GM21515 (cell line): ENCODE measurements around the gene KLHDC4.
"Not testable (repeated sequence)": the region's sequence is repeated elsewhere in the genome, so short reads cannot be mapped to it uniquely, and the experiment has no call there.

Experiments used
- ATAC-seq: cut with Tn5 transposase; IDR thresholded peaks from one replicate; pipeline ENCODE4 v1.9.1; 2021; ENCODE audit not compliant: unreplicated experiment

Gene KLHDC4

DNA sequence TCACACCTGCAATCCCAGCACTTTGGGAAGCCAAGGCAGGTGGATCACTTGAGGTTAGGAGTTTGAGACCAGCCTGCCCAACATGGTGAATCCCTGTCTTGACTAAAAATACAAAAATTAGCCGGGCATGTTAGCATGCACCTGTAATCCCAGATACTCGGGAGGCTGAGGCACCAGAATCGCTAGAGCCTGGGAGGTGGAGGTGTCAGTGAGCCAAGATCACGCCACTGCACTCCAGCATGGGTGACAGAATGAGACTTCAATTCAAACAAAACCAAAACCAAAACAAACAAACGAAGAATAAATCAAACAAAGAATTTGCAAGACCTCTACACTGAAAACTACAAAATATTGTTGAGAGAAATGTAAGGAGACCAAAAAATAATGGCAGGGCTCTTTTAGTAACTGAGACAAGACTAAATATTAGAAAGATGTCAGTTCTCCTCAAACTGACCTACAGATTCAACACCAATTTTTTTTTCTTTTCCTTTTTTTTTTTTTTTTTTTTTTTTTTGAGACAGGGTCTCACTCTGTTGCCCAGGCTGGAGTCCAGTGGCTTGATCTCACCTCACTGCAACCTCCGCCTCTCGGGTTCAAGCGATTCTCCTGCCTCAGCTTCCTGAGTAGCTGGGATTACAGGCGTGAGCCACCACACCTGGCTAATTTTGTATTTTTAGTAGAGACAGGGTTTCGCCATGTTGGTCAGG, 23.1 kb upstream of the KLHDC4 start:
- ATAC-seq: not testable (repeated sequence)

DNA sequence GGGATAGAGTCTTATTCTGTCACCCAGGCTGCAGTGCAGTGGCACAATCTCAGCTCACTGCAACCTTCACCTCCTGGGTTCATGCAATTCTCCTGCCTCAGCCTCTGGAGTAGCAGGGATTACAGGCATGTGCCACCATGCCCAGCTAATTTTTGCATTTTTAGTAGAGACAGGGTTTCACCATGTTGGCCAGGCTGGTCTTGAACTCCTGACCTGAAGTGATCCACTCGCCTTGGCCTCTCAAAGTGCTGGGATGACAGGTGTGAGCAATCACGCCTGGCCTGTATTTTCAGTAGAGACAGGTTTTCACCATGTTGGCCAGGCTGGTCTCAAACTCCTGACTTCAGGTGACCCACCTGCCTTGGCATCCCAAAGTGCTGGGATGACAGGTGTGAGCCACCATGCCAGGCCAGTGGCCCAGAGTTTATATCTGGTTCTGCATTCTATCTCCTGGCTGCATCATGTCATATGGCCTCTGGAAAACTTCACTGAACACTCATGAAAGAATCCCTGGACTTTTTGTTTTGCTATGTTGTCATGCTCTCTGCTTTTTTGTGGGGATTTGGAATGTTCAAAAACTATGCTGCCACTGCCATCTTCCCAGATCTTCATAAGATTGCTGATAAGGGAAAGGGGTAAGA, 21.8 kb upstream of the KLHDC4 start:
- not testable (repeated sequence) for ATAC-seq

DNA sequence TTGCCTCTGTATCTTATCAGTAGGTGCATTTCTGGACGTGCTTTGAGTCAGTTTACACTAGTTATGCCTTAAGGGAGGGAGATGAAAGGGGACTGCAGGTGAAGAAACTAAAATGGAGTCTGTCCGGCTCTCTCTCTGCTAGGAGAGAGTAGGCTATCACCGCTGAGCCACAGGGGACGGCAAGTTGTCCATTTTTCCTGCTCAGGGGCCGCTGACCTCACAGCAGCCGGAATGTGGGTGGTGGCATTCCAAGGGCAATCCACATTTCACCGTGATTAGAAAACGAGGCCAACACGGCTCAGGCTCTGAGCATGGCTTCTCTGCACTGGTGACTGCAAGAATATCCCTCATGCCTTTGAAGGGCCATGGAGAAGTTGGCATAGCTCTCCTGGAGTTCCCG, 19.0 kb upstream of the KLHDC4 start:
- no peak for ATAC-seq

DNA sequence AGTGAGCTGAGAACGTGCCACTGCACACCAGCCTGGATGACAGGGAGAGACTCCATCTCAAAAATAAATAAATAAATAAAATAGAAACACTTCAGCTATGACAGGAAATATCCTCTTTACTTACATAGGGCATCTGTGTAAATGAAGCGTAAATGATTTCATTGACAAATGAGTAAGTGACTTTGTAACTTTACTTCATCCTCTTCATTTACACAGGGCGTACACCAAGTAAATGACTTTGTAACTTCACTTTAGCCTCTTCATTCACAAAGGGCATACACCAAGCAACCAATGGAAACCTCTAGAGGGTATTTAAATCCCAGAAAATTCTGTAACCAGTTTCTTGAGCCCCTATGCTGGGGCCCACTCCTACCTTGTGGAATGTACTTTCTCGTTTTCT, 16.2 kb upstream of the KLHDC4 start:
- ATAC-seq: no peak

DNA sequence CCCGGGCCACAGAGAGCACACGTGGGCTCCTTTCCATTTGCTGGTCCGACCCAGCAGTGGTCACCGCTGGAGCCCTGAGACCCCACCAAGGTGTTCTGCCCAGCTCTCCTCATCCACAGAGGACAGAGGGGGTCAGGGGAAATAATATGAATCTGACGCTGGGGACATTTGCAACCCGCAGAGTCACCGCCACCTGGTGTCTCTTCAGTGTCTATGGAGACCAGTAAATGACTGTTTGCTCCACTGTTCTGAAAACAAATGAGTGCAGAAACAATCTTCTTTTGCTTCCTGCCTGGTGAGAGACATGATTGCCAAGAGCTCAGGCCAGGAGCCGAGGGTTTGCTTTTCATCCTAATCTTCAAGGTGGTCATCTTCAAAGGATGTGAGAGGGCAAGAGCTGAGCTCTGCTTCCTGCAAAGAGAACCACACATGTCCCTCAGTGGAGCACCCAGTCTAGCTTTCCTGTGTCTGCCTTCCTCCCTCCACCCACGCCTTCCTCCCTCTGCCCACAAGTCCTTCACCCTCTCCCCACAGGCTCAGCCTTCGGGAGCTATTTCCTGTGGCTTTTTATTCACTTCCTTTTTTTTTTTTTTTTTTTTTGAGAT, 14.7 kb upstream of the KLHDC4 start:
- no peak for ATAC-seq

DNA sequence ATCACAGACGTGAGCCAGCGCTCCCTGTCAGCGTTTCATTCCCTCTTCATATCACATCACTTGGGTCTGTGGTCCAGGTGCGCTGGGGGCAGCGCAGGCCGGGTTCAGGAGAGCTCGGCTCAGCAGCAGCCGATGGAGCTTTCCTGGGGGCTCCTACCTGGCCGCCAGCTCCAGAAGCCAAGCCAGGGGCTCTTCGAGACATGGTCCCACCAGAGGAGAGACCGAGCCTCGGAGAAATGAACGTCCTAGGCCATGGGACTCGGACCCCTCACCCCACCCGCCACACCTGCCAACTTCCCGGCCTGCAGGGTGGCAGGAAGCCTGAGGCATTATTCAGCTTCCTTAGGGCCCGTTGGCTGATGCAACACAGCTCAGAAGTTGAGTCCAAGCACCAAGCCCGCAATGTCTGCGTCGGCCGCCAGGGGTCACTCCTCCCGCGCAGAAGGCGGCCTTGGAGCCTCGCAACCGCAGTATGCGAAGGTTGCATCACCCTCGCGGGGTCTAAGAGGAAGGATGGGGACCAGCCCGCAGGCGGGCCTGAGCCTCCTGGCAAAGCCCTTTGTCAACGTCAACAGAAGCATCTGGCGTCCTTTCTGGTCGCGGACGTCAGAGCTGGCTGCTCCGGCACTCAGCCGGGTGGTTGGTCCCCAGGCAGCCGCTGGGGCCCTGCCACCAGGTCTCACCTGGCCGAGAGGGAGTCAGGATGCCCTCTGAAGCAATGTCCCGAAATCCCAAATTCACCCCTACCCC, 13.2 kb upstream of the KLHDC4 start:
- ATAC-seq: peak; percentile 46

DNA sequence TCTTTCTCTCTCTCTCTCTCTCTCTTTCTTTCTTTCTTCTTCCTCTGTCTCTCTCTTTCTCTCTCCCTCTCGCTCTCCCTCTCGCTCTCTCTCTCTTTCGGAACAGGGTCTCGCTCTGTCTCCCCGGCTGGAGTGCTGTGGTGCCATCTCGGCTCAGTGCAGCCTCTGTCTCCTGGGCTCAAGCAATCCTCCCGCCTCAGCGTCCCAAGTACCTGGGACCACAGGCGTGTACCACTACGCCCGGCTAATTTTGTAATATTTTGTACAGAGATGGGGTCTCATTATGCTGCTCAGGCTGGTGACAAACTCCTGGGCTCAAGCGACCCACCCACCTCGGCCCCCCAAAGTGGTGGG, 12.7 kb upstream of the KLHDC4 start:
- no peak for ATAC-seq

DNA sequence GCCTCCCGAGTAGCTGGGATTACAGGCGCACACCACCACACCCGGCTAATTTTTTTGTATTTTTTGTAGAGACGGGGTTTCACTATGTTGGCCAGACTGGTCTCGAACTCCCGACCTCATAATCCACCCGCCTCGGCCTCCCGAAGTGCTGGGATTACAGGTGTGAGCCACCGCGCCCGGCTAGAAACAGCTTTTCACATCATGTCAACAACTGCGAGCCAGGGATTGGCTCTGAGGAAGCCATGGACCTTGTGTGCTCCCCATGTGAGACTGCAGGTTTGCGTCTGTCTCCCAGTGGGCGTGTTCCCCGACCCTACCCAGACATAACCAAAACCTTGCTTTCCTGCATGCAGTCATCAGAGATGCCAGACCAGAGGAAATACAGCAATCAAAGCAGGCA, 8.1 kb upstream of the KLHDC4 start:
- ATAC-seq: not testable (repeated sequence)

DNA sequence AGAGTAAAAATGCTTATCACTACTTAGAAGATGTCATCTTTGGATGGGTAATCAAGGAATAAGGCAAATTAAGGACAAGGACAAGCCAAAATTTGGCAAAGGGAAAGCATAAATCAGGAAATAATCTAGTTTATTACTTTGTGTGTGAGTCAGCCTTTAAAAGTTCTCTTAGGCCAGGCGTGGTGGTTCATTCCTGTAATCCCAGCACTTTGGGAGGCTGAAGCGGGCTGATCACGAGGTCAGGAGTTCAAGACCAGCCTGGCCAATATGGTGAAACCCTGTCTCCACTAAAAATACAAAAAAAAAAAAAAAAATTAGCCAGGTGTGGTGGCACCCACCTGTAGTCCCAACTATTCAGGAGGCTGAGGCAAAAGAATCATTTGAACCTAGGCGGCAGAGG, 1.7 kb upstream of the KLHDC4 start:
- ATAC-seq: not testable (repeated sequence)

DNA sequence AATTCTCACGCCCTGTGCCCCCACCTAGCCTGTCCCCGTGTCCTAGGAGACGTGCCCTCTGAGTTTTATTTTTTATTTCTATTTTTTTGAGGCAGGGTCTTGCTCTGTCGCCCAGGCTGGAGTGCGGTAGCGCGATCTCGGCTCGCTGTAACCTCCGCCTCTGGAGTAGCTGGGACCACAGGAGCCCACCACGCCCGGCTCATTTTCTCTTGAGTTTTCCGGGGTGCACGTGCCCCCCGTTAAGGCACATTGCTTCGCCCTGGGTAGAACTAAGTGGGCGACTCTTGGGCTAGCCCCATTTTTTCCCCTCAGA, 655 bp upstream of the KLHDC4 start:
- no peak for ATAC-seq

DNA sequence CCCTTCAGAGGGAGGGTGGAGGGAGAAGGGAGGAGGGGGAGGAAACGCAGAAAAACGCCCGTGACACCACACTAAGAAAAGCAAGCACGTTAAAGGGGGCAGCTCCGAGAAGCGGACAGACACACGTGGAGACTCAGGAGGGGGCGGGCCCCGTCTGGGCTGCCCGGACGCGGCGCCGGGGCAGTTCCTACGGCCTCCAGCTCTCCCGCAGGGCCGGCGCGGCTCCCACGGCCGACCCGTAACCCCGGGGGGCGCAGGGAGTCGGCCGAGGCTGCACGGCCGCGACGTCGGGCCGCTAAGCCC, 362 bp downstream of the KLHDC4 start:
- ATAC-seq: peak; percentile 32

DNA sequence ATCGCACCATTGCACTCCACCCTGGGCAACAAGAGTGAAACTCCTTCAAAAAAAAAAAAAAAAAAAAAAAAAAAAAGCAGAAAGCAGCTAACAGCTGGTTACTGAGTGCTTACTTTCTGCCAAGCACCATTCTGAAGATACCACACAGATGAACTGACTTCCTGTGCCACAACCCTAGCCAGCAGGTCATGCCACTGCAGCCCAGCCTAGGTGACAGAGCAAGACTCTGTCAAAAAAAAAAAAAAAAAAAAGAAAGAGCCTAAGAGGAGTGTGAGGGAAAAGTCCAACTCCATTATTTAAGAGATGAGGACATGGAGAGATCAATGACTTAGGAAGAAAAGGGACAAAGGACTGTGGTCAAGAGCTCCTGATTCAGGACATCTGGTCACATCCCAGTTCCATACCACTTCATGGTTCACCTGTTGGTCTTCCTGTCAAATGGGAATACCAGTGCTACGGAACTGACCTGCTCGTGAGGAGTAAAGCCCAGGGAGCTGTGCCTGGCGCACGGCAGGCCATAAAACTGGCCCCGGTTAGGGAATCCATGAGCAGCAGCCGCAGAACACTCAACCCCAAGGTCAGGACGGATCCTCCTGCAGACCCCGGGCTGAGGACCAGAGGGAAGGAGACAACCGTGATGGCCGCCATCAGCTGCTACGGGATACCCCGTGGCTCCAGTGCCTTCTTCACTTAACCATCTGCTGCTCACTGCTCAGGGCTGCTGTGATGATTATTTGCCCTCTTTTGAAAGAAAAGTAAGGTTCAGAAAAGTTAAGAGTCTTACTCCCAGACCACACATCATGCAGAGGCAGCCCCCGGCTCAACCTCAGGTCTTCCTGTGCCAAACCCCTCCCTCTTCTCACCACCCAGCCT, 950 bp downstream of the KLHDC4 start:
- ATAC-seq: peak; percentile 25

DNA sequence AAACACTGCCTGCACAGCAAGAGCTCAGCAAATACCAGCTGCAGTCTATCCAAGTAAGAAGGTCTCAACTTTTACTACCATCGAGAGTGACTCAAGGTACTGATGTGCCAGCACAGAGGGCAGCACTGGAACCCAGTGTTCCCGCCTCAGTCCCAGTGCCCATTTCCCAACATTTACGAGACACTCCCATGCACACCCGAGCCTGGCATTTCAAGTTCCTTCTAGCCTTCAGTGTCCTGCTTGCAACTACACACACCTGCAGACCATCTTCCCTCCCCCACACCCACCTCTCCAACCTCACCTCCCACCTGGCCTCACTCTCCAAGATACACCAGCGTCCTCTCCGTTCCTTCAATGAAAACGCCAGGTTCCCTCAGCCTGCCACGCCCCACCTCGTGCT, 3.2 kb downstream of the KLHDC4 start:
- ATAC-seq: no peak

DNA sequence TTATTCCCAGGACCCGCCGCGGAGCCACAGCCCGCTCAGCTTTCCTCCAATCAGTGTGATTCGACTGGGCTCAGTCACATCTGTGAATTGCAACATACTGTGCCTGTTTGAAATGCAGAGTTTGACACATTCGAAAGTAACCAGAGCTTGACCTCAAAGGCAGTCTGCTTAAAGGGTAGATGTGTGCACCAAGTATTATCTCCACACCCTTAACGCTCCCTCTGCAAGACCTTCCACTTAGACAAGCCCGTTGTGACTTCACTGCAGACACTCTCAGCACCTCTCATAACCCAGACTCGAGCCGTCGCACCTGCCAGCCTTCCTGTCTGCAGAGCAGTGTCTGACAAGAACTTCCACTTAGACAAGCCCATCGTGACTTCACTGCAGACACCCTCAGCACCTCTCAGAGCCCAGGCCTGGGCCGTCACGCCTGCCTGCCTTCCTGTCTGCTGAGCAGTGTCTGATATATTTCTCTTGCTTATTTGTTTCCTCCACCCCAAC, 3.7 kb downstream of the KLHDC4 start:
- ATAC-seq: no peak

DNA sequence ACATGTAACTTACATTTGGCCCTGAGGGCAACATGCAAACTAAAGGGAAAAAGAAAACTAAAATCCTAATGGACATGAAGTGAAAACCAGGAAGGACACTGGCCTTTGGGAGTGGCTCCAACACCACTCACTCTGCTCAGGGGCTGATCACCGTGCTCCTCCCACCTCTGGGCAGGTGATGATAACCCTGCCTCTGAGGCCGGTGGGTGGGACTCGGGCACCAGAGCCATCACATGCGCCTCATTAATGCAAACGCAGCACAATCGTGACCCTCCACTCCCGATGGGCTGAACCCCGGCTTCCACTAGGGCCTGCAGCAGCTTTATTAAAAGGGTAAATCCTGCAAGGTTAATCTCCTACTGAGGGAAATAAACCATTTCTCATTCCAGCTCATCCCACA, 4.7 kb downstream of the KLHDC4 start:
- ATAC-seq: no peak

DNA sequence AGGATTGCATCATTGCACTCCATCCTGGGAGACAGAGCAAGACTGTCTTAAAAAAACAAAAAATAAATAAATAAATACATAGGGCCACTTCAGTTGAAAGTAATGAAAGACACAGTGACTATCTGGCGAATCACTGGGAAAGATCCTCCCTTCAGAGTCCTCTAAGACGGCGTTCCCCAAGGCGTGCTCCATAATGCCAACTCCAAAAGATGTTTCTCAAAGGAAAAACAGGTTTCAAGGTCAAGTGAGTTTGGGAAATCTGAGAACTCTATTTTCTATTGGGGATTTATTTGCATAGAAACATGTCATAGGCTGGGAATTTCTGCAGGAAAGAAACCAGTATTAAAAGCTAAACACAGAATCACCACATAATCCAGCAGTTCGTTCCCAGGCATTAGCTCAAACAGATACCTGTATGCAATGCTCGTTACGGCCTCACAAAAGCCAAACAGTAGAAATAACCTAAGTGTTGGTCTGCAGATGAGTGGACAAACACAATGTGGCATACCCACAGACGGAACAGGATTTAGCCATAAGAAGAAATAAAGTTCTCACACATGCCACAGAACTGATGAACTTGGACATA, 7.9 kb downstream of the KLHDC4 start:
- ATAC-seq: no peak

DNA sequence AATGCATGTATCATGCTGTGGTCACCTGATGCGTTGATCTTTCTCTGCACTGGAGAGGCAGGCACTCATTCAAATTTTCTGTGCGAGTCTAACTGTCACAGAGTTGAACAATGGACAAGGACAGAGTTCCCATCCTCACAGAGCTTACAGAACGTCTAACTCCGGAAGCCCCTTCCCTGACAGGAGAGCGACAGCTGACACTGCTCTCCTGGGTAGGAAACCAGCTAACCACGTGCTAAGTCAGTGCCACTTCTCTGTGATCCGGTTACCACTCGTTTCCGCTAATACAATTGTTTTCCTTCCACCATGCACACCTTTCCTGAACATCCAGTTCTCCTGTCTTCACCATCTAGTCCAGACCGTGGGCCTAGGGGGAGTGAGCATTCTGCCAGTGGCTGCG, 11.3 kb downstream of the KLHDC4 start:
- ATAC-seq: no peak

DNA sequence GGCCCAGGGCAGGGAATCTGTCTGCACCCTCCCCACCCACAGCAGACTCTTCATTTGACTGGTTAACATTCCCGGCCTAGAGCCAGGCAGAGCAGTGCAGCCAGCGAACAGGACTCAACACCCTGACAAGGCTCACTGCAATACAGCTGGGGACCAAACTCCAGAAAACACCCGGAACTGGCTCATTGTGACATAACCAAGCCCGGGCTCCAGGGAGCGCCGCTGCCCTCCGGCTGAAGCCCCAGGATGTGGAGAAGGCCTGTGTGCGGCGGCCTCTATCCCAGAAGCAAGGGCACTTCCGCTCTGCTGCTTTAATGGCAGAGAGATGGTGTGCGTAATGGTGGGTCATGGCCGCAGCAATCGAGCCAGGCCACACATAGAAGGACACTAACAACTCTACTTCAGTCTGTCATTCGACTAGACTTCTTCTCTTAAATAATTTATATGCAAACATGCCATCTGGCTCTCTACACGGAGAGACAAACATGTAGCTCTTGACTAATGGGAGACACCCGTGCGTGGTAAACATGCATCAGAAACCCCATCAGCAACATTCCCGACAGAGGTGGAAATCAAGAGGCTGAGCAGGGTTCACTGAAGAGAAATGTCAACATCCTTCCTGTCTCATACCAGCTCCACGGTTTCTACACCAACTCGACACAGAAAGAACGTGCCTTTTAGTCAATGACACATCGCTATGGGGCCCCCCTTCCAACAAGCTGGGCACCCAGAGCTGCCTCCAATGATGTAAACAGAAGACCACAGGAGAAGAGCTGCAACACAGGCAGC, 18.0 kb downstream of the KLHDC4 start:
- ATAC-seq: no peak

DNA sequence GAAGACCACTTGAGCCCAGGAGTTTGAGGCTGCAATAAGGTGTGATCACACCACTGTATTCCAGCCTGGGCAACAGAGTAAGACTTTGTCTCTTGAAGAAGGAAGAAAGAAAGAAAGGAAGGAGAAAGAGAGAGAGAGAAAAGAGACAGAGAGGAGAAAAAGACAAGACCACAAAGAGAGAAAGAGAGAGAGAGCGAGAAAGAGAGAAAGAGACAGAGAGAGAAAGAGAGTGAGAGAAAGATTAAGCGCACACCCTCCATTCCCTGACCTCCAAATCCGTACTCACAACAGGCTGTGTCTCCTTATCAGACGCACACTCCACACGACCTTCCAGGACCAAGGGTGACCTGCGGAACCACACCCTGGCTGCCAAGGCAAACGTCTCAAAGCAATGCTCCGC, 19.6 kb downstream of the KLHDC4 start:
- ATAC-seq: no peak
